DOHH2 (cell line): ENCODE data around the gene SMIM5.

Experiments
- H3F3A ChIP-seq: fragments of 200-600 bp; sonication (generic), shearing (Covaris generic); 2 replicates; pipeline ENCODE4 v1.6.0; 2016; ENCODE audit warnings: antibody characterized with exemption, mild to moderate bottlenecking; ENCODE audit not compliant: control insufficient read depth, insufficient read depth
- H3K27ac ChIP-seq: fragments of 200-600 bp; sonication (generic); 2 replicates; pipeline ENCODE4 v1.5.1; 2014; ENCODE audit warnings: low read depth, mild to moderate bottlenecking, low read length, moderate library complexity
- H3K27me3 ChIP-seq: fragments of 200-600 bp; sonication (generic); 2 replicates; pipeline ENCODE4 v1.6.1; 2014; ENCODE audit warnings: mild to moderate bottlenecking, low read length, mixed read lengths; ENCODE audit not compliant: control insufficient read depth
- H3K36me3 ChIP-seq: fragments of 200-600 bp; sonication (generic); 2 replicates; pipeline ENCODE4 v1.6.1; 2014; ENCODE audit warnings: mild to moderate bottlenecking, low read length, moderate library complexity, mixed read lengths; ENCODE audit not compliant: control insufficient read depth
- H3K4me1 ChIP-seq: fragments of 200-600 bp; sonication (generic); 2 replicates; pipeline ENCODE4 v1.6.1; 2014; ENCODE audit warnings: mild to moderate bottlenecking, low read length, mixed read lengths; ENCODE audit not compliant: control insufficient read depth
- H3K4me2 ChIP-seq: fragments of 200-600 bp; sonication (generic); 2 replicates; pipeline ENCODE4 v1.6.0; 2014; ENCODE audit warnings: mild to moderate bottlenecking, low read length, moderate library complexity
- H3K4me3 ChIP-seq: fragments of 200-600 bp; sonication (generic); 2 replicates; pipeline ENCODE4 v1.5.1; 2014; ENCODE audit warnings: mild to moderate bottlenecking, low read length, mixed read lengths
- H3K79me2 ChIP-seq: fragments of 200-600 bp; sonication (generic); 2 replicates; pipeline ENCODE4 v1.6.1; 2014; ENCODE audit warnings: mild to moderate bottlenecking, low read length, mixed read lengths; ENCODE audit not compliant: control insufficient read depth
- H3K9me2 ChIP-seq: fragments of 200-600 bp; sonication (generic); replicated peaks from 2 replicates; pipeline ENCODE4 v1.6.1; 2014; ENCODE audit warnings: mild to moderate bottlenecking, low read length, mixed read lengths; ENCODE audit not compliant: control insufficient read depth
- H3K9me3 ChIP-seq: fragments of 200-600 bp; sonication (generic); 2 replicates; pipeline ENCODE4 v1.6.1; 2014; ENCODE audit warnings: antibody characterized with exemption, low read length, mixed read lengths; ENCODE audit not compliant: control insufficient read depth, insufficient read depth
- H4K20me1 ChIP-seq: fragments of 200-600 bp; sonication (generic); 2 replicates; pipeline ENCODE4 v1.6.0; 2014; ENCODE audit warnings: low read depth, mild to moderate bottlenecking, antibody characterized with exemption, low read length, moderate library complexity; ENCODE audit not compliant: control insufficient read depth, insufficient read depth
- CTCF ChIP-seq: fragments of 200-600 bp; sonication (generic); IDR thresholded peaks from one replicate; pipeline ENCODE4 v1.5.1; 2014; ENCODE audit warnings: antibody characterized with exemption, mild to moderate bottlenecking, low read depth, low read length; ENCODE audit not compliant: poor library complexity, severe bottlenecking
- EZH2phosphoT487 ChIP-seq: fragments of 200-600 bp; sonication (generic); IDR thresholded peaks from 2 replicates; pipeline ENCODE4 v1.6.1; 2017; ENCODE audit warnings: borderline replicate concordance, mild to moderate bottlenecking, antibody characterized with exemption, low read length, moderate library complexity, mixed read lengths

Gene SMIM5

DNA sequence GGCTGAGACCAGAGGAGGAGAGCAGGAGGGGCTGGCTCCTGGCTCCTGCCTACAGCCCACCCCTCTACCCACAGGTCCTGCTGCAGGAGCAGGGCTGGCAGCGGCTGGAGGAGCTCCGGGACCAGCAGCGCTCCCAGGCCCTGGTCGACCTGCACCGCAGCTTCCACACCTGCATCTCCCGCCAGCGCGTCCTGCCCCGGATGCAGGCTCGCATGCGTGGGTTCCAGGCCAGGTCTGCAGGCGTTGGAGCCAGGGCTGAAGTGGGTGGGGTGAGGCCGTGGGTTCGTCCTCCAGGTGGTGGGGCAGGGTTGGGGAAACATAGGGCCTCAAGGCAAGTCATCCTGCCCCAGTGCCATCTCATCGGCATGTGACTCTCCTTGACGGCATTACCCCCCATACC lies 27.4 kb upstream of the SMIM5 start:
- no peaks in the 10 kb centered on the region for H3K9me3 ChIP-seq
- no peaks in the 10 kb centered on the region for H3K27me3 ChIP-seq
- H4K20me1 ChIP-seq, result no peaks in the 10 kb centered on the region
- H3K36me3 ChIP-seq, result no peaks in the 10 kb centered on the region
- no peak overlapping the region for H3K4me3 ChIP-seq
- no peaks in the 10 kb centered on the region for H3K79me2 ChIP-seq
- H3F3A ChIP-seq, result no peaks in the 10 kb centered on the region
- H3K4me1 ChIP-seq, result no peaks in the 10 kb centered on the region
- H3K9me2 ChIP-seq, result no peaks in the 10 kb centered on the region
- no peak overlapping the region for H3K4me2 ChIP-seq
- H3K27ac ChIP-seq, result no peak overlapping the region
- no peak for TF ChIP-seq CTCF
- no peak for TF ChIP-seq EZH2phosphoT487

DNA sequence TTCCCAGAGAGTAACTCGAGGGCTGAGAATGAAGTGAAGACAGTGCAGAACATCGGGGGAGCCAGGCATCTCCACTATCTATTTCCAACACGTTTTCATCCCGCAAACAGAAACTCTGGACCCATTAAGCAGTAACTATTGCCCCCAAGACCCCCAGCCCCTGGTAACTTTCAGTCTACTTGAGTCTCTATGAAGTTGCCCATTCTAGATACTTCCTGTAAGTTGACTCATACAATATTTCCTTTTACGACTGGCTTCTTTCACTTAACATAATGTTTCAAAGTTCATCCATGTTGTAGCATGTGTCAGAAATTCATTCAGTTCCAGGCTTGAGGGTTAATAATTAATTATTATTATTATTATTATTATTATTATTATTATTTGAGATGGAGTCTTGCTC lies 26.1 kb upstream of the SMIM5 start:
- Histone ChIP-seq H3F3A (no peaks in the 10 kb centered on the region), H3K9me3 (no peaks in the 10 kb centered on the region), H3K79me2 (no peaks in the 10 kb centered on the region), H4K20me1 (no peaks in the 10 kb centered on the region), H3K36me3 (no peaks in the 10 kb centered on the region), H3K27ac (no peak overlapping the region), H3K27me3 (no peaks in the 10 kb centered on the region), H3K4me1 (no peaks in the 10 kb centered on the region), H3K4me2 (no peak overlapping the region), H3K4me3 (no peak overlapping the region), H3K9me2 (no peaks in the 10 kb centered on the region)
- no peak for TF ChIP-seq CTCF
- TF ChIP-seq EZH2phosphoT487, result no peak

DNA sequence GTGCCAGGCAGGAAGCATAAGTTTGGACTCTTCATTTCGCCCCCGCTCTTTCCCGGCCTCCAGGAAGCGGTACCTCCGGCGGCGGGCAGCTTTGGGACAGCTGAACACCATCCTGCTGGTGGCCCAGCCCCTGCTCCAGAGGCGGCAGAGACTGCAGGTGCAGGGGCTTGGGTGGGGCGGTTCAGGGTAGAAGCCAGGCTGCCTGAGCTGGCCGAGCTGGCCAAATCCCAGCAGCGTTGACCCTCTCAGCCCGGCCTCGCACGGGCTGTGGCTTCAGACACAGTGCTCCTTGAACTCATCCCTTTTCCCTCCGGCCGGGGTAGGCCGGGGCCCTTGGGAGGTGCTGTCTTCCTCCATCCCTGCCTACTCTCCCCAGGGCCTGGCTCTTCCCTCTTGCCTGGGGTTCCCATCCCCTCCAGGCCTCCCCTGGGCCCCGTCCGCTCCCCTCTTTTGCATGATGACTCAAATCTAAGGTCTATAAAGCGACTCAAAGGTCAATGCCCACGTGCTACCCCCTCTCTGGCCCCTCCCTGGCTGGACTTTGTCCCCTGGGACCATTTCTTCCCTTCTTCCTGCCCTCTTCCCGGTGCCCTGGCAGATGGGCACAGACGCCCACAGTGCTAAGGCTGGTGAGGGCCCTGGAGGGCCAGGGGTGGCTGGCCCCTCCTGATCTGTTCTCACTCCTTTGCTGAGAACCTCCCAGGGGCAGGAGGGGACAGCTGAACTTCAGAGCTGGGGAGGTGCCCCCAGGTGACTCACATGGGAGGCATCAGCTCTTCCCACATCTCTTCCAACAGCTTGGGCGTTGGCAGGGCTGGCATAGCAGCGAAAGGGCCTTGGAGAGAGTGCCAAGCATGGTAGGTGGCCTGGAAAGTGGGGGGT lies 22.9 kb upstream of the SMIM5 start:
- TF ChIP-seq EZH2phosphoT487, result no peak
- TF ChIP-seq CTCF, result no peak
- Histone ChIP-seq H3K4me1 (no peaks in the 10 kb centered on the region), H3K4me2 (no peak overlapping the region), H3K27me3 (no peaks in the 10 kb centered on the region), H3K9me3 (no peaks in the 10 kb centered on the region), H4K20me1 (no peaks in the 10 kb centered on the region), H3K36me3 (no peaks in the 10 kb centered on the region), H3K9me2 (no peaks in the 10 kb centered on the region), H3K79me2 (no peaks in the 10 kb centered on the region), H3K27ac (no peak overlapping the region), H3K4me3 (no peak overlapping the region), H3F3A (no peaks in the 10 kb centered on the region)
